Stomach smooth muscle (tissue), 2 donors: ENCODE results near the gene KPNA2.
"Not testable (repeated sequence)": the region's sequence is repeated elsewhere in the genome, so short reads cannot be mapped to it uniquely, and the experiment has no call there.

ENCODE experiments used
- H3K27ac ChIP-seq: one replicate; pipeline ENCODE4 v1.7.0; 2013; ENCODE audit warnings: mild to moderate bottlenecking, low read length, inconsistent platforms
- H3K27me3 ChIP-seq, 2 donors: one replicate each; pipeline ENCODE4 v1.7.0; 2013; ENCODE audit warnings: low read length in 2 of 2; ENCODE audit not compliant: insufficient read depth in 2 of 2, control insufficient read depth in 1 of 2
- H3K36me3 ChIP-seq, 2 donors: one replicate each; pipeline ENCODE4 v1.7.0; 2013; ENCODE audit warnings: low read length in 2 of 2; ENCODE audit not compliant: control insufficient read depth in 2 of 2, insufficient read depth in 2 of 2
- H3K4me1 ChIP-seq: one replicate; pipeline ENCODE4 v1.7.0; 2013; ENCODE audit warnings: low read length; ENCODE audit not compliant: control insufficient read depth, insufficient read depth
- H3K4me3 ChIP-seq, 2 donors: one replicate each; pipeline ENCODE4 v1.7.0; 2013; ENCODE audit warnings: low read length in 2 of 2
- H3K9ac ChIP-seq, 2 donors: one replicate each; pipeline ENCODE4 v1.7.0; 2013; ENCODE audit warnings: low read length in 2 of 2, mild to moderate bottlenecking in 1 of 2
- H3K9me3 ChIP-seq, 2 donors: one replicate each; pipeline ENCODE4 v1.7.0; 2013; ENCODE audit warnings: low read length in 2 of 2; ENCODE audit not compliant: control insufficient read depth in 2 of 2
- donor health status: healthy.
- donor health status: Pancreatic carcinoma.

Gene KPNA2

GRCh38 chr17:67999291-67999911, 36.1 kb upstream of the KPNA2 start:
- Histone ChIP-seq H3K27me3 (no peaks in the 10 kb centered on the region), H3K4me3 (no peak overlapping the region), H3K36me3 (no peaks in the 10 kb centered on the region), H3K9ac (no peak overlapping the region), H3K27ac (no peak overlapping the region), H3K9me3 (no peaks in the 10 kb centered on the region), H3K4me1 (peaks cover 13% of the 10 kb centered on the region)

GRCh38 chr17:68004201-68004600, 31.3 kb upstream of the KPNA2 start:
- Histone ChIP-seq H3K4me3 (no peak overlapping the region), H3K36me3 (no peaks in the 10 kb centered on the region), H3K27me3 (no peaks in the 10 kb centered on the region), H3K4me1 (no peaks in the 10 kb centered on the region), H3K9me3 (no peaks in the 10 kb centered on the region), H3K9ac (no peak overlapping the region), H3K27ac (no peak overlapping the region)

- no peaks in the 10 kb centered on the region for H3K27me3 ChIP-seq
- H3K36me3 ChIP-seq, result no peaks in the 10 kb centered on the region
- H3K4me3 ChIP-seq, result no peak overlapping the region
- H3K9me3 ChIP-seq, result no peaks in the 10 kb centered on the region
- H3K9ac ChIP-seq, result no peak overlapping the region
- no peak overlapping the region for H3K27ac ChIP-seq
- H3K4me1 ChIP-seq, result no peaks in the 10 kb centered on the region
Observed at GRCh38 chr17:68006797-68007196, 28.7 kb upstream of the KPNA2 start.

- Histone ChIP-seq H3K36me3 (no peaks in the 10 kb centered on the region), H3K9me3 (no peaks in the 10 kb centered on the region), H3K27me3 (no peaks in the 10 kb centered on the region), H3K9ac (no peak overlapping the region), H3K4me1 (no peaks in the 10 kb centered on the region), H3K27ac (no peak overlapping the region), H3K4me3 (no peak overlapping the region)
Observed at GRCh38 chr17:68011199-68011665, 24.3 kb upstream of the KPNA2 start.

GRCh38 chr17:68013385-68013784, 22.1 kb upstream of the KPNA2 start:
- no peak overlapping the region for H3K9ac ChIP-seq
- no peak overlapping the region for H3K4me3 ChIP-seq
- no peaks in the 10 kb centered on the region for H3K27me3 ChIP-seq
- H3K4me1 ChIP-seq, result no peaks in the 10 kb centered on the region
- no peak overlapping the region for H3K27ac ChIP-seq
- H3K9me3 ChIP-seq, result no peaks in the 10 kb centered on the region
- no peaks in the 10 kb centered on the region for H3K36me3 ChIP-seq

- Histone ChIP-seq H3K9ac (no peak overlapping the region), H3K27ac (no peak overlapping the region), H3K27me3 (no peaks in the 10 kb centered on the region), H3K9me3 (no peaks in the 10 kb centered on the region), H3K36me3 (no peaks in the 10 kb centered on the region), H3K4me3 (no peak overlapping the region), H3K4me1 (no peaks in the 10 kb centered on the region)
Observed at GRCh38 chr17:68015081-68015723, 20.3 kb upstream of the KPNA2 start.

- Histone ChIP-seq H3K27ac (no peak overlapping the region), H3K4me1 (peaks cover 3% of the 10 kb centered on the region), H3K27me3 (no peaks in the 10 kb centered on the region), H3K9ac (no peak overlapping the region), H3K4me3 (no peak overlapping the region), H3K9me3 (no peaks in the 10 kb centered on the region), H3K36me3 (no peaks in the 10 kb centered on the region)
Observed at GRCh38 chr17:68016838-68017237, 18.7 kb upstream of the KPNA2 start.

- H3K9ac ChIP-seq, H3K9me3 ChIP-seq, H3K36me3 ChIP-seq: not testable (repeated sequence)
Observed at GRCh38 chr17:68018493-68018892, 17.0 kb upstream of the KPNA2 start.

GRCh38 chr17:68019336-68019674, 16.2 kb upstream of the KPNA2 start:
- Histone ChIP-seq H3K4me1 (peaks cover 3% of the 10 kb centered on the region), H3K4me3 (peak overlapping the region in 1 of 2 donors; percentile 81), H3K9me3 (no peaks in the 10 kb centered on the region), H3K36me3 (no peaks in the 10 kb centered on the region), H3K9ac (no peak overlapping the region), H3K27ac (peak overlapping the region; percentile 78), H3K27me3 (no peaks in the 10 kb centered on the region)

More at GRCh38 chr17:68018493-68018892, 17.0 kb upstream of the KPNA2 start:
- H3K27me3 ChIP-seq, H3K4me3 ChIP-seq, H3K4me1 ChIP-seq, H3K27ac ChIP-seq: not testable (repeated sequence)

GRCh38 chr17:68019675-68020408, 15.7 kb upstream of the KPNA2 start:
- H3K4me3 ChIP-seq, result peak overlapping the region; percentile 74 to 81
- no peaks in the 10 kb centered on the region for H3K9me3 ChIP-seq
- H3K27ac ChIP-seq, result peak overlapping the region; percentile 78
- peak overlapping the region; percentile 87 to 91 for H3K9ac ChIP-seq
- H3K4me1 ChIP-seq, result peaks cover 3% of the 10 kb centered on the region
- no peaks in the 10 kb centered on the region for H3K27me3 ChIP-seq
- no peaks in the 10 kb centered on the region for H3K36me3 ChIP-seq

- H3K27ac ChIP-seq, result peak overlapping the region; percentile 78
- H3K27me3 ChIP-seq, result no peaks in the 10 kb centered on the region
- H3K4me3 ChIP-seq, result peak overlapping the region; percentile 74 to 81
- peak overlapping the region; percentile 87 to 91 for H3K9ac ChIP-seq
- H3K9me3 ChIP-seq, result no peaks in the 10 kb centered on the region
- no peaks in the 10 kb centered on the region for H3K36me3 ChIP-seq
- H3K4me1 ChIP-seq, result peaks cover 3% of the 10 kb centered on the region
Observed at GRCh38 chr17:68020409-68020756, 15.2 kb upstream of the KPNA2 start.
